CD4-positive, alpha-beta T cell treated with Interferon alpha-2 for 1 hour (primary cell): ENCODE measurements around the gene TAMALIN.

Experiments
- DNase-seq, 2 donors: peaks; one replicate each; pipeline ENCODE4 v3.0.0-alpha.2; 2020 to 2022

The TAMALIN gene

GRCh38 chr12:52014567-52015530, 8.1 kb downstream of the TAMALIN start:
- no peak for DNase-seq

- DNase-seq = no peak
Measured at GRCh38 chr12:52015532-52016041, 8.8 kb downstream of the TAMALIN start.

- DNase-seq = no peak
Measured at GRCh38 chr12:52018433-52019112, 11.8 kb downstream of the TAMALIN start.

GRCh38 chr12:52019113-52019770, 12.5 kb downstream of the TAMALIN start:
- no peak for DNase-seq

GRCh38 chr12:52020539-52021336, 14.0 kb downstream of the TAMALIN start:
- peak; percentile 73 to 74 for DNase-seq

- no peak for DNase-seq
Measured at GRCh38 chr12:52022841-52023181, 16.1 kb downstream of the TAMALIN start.

- peak; percentile 87 to 91 for DNase-seq
Measured at GRCh38 chr12:52023182-52023975, 16.6 kb downstream of the TAMALIN start.

- DNase-seq = no peak
Measured at GRCh38 chr12:52023976-52024688, 17.4 kb downstream of the TAMALIN start.

GRCh38 chr12:52024845-52025230, 18.1 kb downstream of the TAMALIN start:
- peak; percentile 58 for DNase-seq

GRCh38 chr12:52026263-52026662, 19.5 kb downstream of the TAMALIN start:
- DNase-seq = no peak

GRCh38 chr12:52027085-52027843, 20.5 kb downstream of the TAMALIN start:
- no peak for DNase-seq

GRCh38 chr12:52029685-52030084, 22.9 kb downstream of the TAMALIN start:
- DNase-seq = no peak

- peak; percentile 23 to 44 for DNase-seq
Measured at GRCh38 chr12:52032446-52032803, 25.7 kb downstream of the TAMALIN start.

- peak; percentile 93 for DNase-seq
Measured at GRCh38 chr12:52032804-52033445, 26.2 kb downstream of the TAMALIN start.

- no peak for DNase-seq
Measured at GRCh38 chr12:52033446-52034140, 26.8 kb downstream of the TAMALIN start.

- no peak for DNase-seq
Measured at GRCh38 chr12:52035190-52035589, 28.4 kb downstream of the TAMALIN start.

- DNase-seq = no peak
Measured at GRCh38 chr12:52035926-52036325, 29.2 kb downstream of the TAMALIN start.

- peak; percentile 92 to 95 for DNase-seq
Measured at GRCh38 chr12:52036587-52037171, 29.9 kb downstream of the TAMALIN start.
